HepG2 (cell line): ENCODE results near the gene HSD17B2. TPM values are rescaled to one million over a fixed set of nuclear protein-coding genes. Genes with fewer than 3 reads are reported as not detected.
A peak's percentile ranks its signal among the peaks of the same experiment; 100 is the strongest.

ENCODE experiments used
- CCAR2 ChIP-seq: fragments of 200-400 bp; formaldehyde crosslinking; optimal IDR thresholded peaks from 2 replicates; pipeline ENCODE3; 2018; ENCODE audit warnings: low read depth, mild to moderate bottlenecking, low read length, moderate library complexity
- CREBL2 ChIP-seq: sonication (generic); formaldehyde crosslinking; IDR thresholded peaks from 2 replicates; pipeline ENCODE4 v1.8.1; 2023; ENCODE audit warnings: missing genetic modification reagents, mild to moderate bottlenecking, borderline replicate concordance
- CSRNP2 ChIP-seq: sonication (generic); formaldehyde crosslinking; conservative IDR thresholded peaks from 2 replicates; pipeline ENCODE4 v1.8.0; 2022; ENCODE audit warnings: low read depth, missing genetic modification reagents
- FIP1L1 ChIP-seq: fragments of 200-400 bp; formaldehyde crosslinking; IDR thresholded peaks from 2 replicates; pipeline ENCODE4 v1.6.1; 2018; ENCODE audit warnings: low read depth, mild to moderate bottlenecking, low read length, moderate library complexity, borderline replicate concordance; ENCODE audit not compliant: insufficient read depth
- FOSL2 ChIP-seq: sonication (generic); formaldehyde crosslinking; IDR thresholded peaks from 2 replicates; pipeline ENCODE4 v1.4.0; 2020; ENCODE audit warnings: missing genetic modification reagents
- HOXA9 ChIP-seq: sonication (generic); formaldehyde crosslinking; IDR thresholded peaks from 2 replicates; pipeline ENCODE4 v1.8.1; 2022; ENCODE audit warnings: missing genetic modification reagents, mild to moderate bottlenecking, moderate library complexity, borderline replicate concordance
- LCORL ChIP-seq, 2 experiments: fragments of 450-650 bp in 1 of 2; sonication (generic) in 1 of 2; formaldehyde crosslinking in 1 of 2; IDR thresholded peaks; 2 replicates each; pipeline versions ENCODE4 v1.5.0 to v1.6.1; 2017 to 2020; ENCODE audit warnings: antibody characterized with exemption in 1 of 2, missing genetic modification reagents in 1 of 2
- MYC ChIP-seq: sonication (generic); formaldehyde crosslinking; IDR thresholded peaks from 2 replicates; pipeline ENCODE4 v1.9.0; 2021; ENCODE audit warnings: missing genetic modification reagents, borderline replicate concordance
- NCOR1 ChIP-seq: fragments of 200-600 bp; sonication (generic); IDR thresholded peaks from 2 replicates; pipeline ENCODE4 v1.7.0; 2017; ENCODE audit warnings: antibody characterized with exemption, low read length, borderline replicate concordance
- NR3C1 ChIP-seq: sonication (generic); formaldehyde crosslinking; IDR thresholded peaks from 2 replicates; pipeline ENCODE4 v1.4.0; 2020; ENCODE audit warnings: missing genetic modification reagents
- PBX2 ChIP-seq: IDR thresholded peaks from 2 replicates; pipeline ENCODE4 v1.6.1; 2016; ENCODE audit warnings: control low read depth
- PHF21A ChIP-seq: sonication (generic); formaldehyde crosslinking; IDR thresholded peaks from 2 replicates; pipeline ENCODE4 v1.5.0; 2020; ENCODE audit warnings: mild to moderate bottlenecking, missing genetic modification reagents
- RBFOX2 ChIP-seq: fragments of 200-400 bp; formaldehyde crosslinking; IDR thresholded peaks from 2 replicates; pipeline ENCODE4 v1.6.1; 2017; ENCODE audit warnings: low read depth, mild to moderate bottlenecking, low read length
- TEAD3 ChIP-seq: optimal IDR thresholded peaks from 2 replicates; pipeline ENCODE3; 2016; ENCODE audit warnings: borderline replicate concordance
- YY1 ChIP-seq: IDR thresholded peaks from 2 replicates; pipeline ENCODE4 v1.6.1; 2011; ENCODE audit warnings: low read length, low read depth, moderate library complexity, mild to moderate bottlenecking; ENCODE audit not compliant: insufficient read depth, insufficient replicate concordance
- ZBTB38 ChIP-seq: sonication (generic); formaldehyde crosslinking; IDR thresholded peaks from 2 replicates; pipeline ENCODE4 v1.5.1; 2020; ENCODE audit warnings: mild to moderate bottlenecking, missing genetic modification reagents
- ZBTB4 ChIP-seq: sonication (generic); formaldehyde crosslinking; IDR thresholded peaks from 2 replicates; pipeline ENCODE4 v1.4.0; 2020; ENCODE audit warnings: missing genetic modification reagents, mild to moderate bottlenecking, borderline replicate concordance
- ZEB1 ChIP-seq: IDR thresholded peaks from 2 replicates; pipeline ENCODE4 v1.6.1; 2012; ENCODE audit warnings: mild to moderate bottlenecking, low read depth, inconsistent platforms; ENCODE audit not compliant: insufficient replicate concordance
- ZFYVE20 ChIP-seq: sonication (generic); formaldehyde crosslinking; IDR thresholded peaks from 2 replicates; pipeline ENCODE4 v1.8.0; 2023; ENCODE audit warnings: low read depth, mild to moderate bottlenecking, moderate library complexity, missing genetic modification reagents, borderline replicate concordance
- ZNF275 ChIP-seq: sonication (generic); formaldehyde crosslinking; IDR thresholded peaks from 2 replicates; pipeline ENCODE4 v1.8.0; 2022; ENCODE audit warnings: missing genetic modification reagents, mild to moderate bottlenecking, inconsistent platforms, borderline replicate concordance
- ZNF331 ChIP-seq: sonication (generic); formaldehyde crosslinking; IDR thresholded peaks from 2 replicates; pipeline ENCODE4 v1.4.0; 2020; ENCODE audit warnings: missing genetic modification reagents
- ZNF550 ChIP-seq: sonication (generic); formaldehyde crosslinking; IDR thresholded peaks from 2 replicates; pipeline ENCODE4 v1.4.0; 2020; ENCODE audit warnings: mild to moderate bottlenecking, missing genetic modification reagents, borderline replicate concordance
- ZNF883 ChIP-seq: sonication (generic); formaldehyde crosslinking; IDR thresholded peaks from 2 replicates; pipeline ENCODE4 v1.5.1; 2020; ENCODE audit warnings: mild to moderate bottlenecking, missing genetic modification reagents; ENCODE audit errors: not compliant biosample characterization
- polyA plus RNA-seq, 8 experiments: library from polyadenylated mRNA; depleted of rRNA in 3 of 8; stranded (reverse) in 7 of 8; unstranded in 1 of 8; fragments of >200 nt; fragmentation: Illumina TruSeq in 4 of 8; extraction: Trizol in 4 of 8; gene quantifications; 2 replicates each; pipeline versions ENCODE4 v1.2.1 to v1.2.3, GENCODE V29; 2011 to 2016; ENCODE audit warnings: low read depth in 4 of 8, missing spikeins in 1 of 8, mixed read lengths in 1 of 8; ENCODE audit not compliant: insufficient read depth in 1 of 8
- total RNA-seq, 5 experiments: library from RNA; depleted of rRNA; stranded (reverse); fragments of >200 nt; fragmentation: Illumina TruSeq; extraction: Trizol; gene quantifications; 2 replicates each; pipeline ENCODE4 v1.2.3, GENCODE V29; 2016; ENCODE audit warnings: low read depth in 1 of 5

The HSD17B2 gene
- total and polyA plus RNA-seq, 2 of the 13 experiments (the other 11 are each of a cell fraction or from before 2014, with no cell fraction given): 26.3 to 69.3 TPM

- TF ChIP-seq CSRNP2 (CRISPR knock-in tag) (no peak), YY1 (no peak), FIP1L1 (no peak), MYC (no peak), NCOR1 (no peak), LCORL (IDR thresholded peaks at IDR 0.05) (peak; percentile 42; the same call in 1 of the 2 replicates), LCORL (CRISPR knock-in tag; IDR thresholded peaks at IDR 0.05) (peak; percentile 35; the same call in 1 of the 2 replicates), NR3C1 (CRISPR knock-in tag) (no peak), CCAR2 (no peak), ZNF275 (no peak), RBFOX2 (no peak), FOSL2 (CRISPR knock-in tag) (0 out of 2 replicates have a peak, but pooled peaks have one; percentile 42), TEAD3 (CRISPR knock-in tag) (peak; percentile 77), HOXA9 (CRISPR knock-in tag) (no peak), CREBL2 (no peak), PBX2 (CRISPR knock-in tag) (no peak), ZNF550 (CRISPR knock-in tag) (no peak), ZNF883 (no peak), ZFYVE20 (CRISPR knock-in tag) (no peak), ZEB1 (peak; percentile 22), ZNF331 (CRISPR knock-in tag) (no peak), ZBTB4 (CRISPR knock-in tag) (no peak), PHF21A (no peak), ZBTB38 (CRISPR knock-in tag) (no peak)
These were observed 47.0 kb downstream of the HSD17B2 start (continued) for GRCh38 chr16:82082097-82082496.
